Neutrophil (primary cell): ENCODE data around the gene CACNA2D3.

Experiments used
- H3K27ac ChIP-seq: fragments of 200-600 bp; sonication (generic); 2 replicates; pipeline ENCODE4 v1.5.1; 2016; ENCODE audit warnings: mild to moderate bottlenecking, moderate library complexity
- H3K27me3 ChIP-seq: fragments of 200-600 bp; sonication (generic); 2 replicates; pipeline ENCODE4 v1.6.0; 2016; ENCODE audit warnings: mild to moderate bottlenecking
- H3K36me3 ChIP-seq: fragments of 200-600 bp; sonication (generic); 2 replicates; pipeline ENCODE4 v1.5.1; 2017
- H3K4me1 ChIP-seq, 2 experiments: fragments of 200-600 bp in 1 of 2; sonication (generic) in 1 of 2; 1 replicate in 1 of 2; 2 replicates in 1 of 2; pipeline versions ENCODE4 v1.5.1 to v1.6.1; 2013 to 2016; ENCODE audit warnings: low read depth in 1 of 2, low read length in 1 of 2, mild to moderate bottlenecking in 1 of 2, moderate library complexity in 1 of 2; ENCODE audit not compliant: control insufficient read depth in 1 of 2, insufficient read depth in 1 of 2
- H3K4me3 ChIP-seq, 2 experiments: fragments of 200-600 bp in 1 of 2; sonication (generic) in 1 of 2; 1 replicate in 1 of 2; 2 replicates in 1 of 2; pipeline ENCODE4 v1.5.1; 2013 to 2016; ENCODE audit warnings: low read depth in 1 of 2, low read length in 1 of 2, mild to moderate bottlenecking in 1 of 2, moderate library complexity in 1 of 2
- H3K9me3 ChIP-seq: fragments of 200-600 bp; sonication (generic); 2 replicates; pipeline ENCODE4 v1.5.1; 2016
- TF ChIP-seq, protein P1 (sequence below): fragments of 200-600 bp; sonication (generic); IDR thresholded peaks from 2 replicates; pipeline ENCODE4 v1.5.1; 2016; ENCODE audit warnings: antibody characterized with exemption

CACNA2D3 gene

DNA sequence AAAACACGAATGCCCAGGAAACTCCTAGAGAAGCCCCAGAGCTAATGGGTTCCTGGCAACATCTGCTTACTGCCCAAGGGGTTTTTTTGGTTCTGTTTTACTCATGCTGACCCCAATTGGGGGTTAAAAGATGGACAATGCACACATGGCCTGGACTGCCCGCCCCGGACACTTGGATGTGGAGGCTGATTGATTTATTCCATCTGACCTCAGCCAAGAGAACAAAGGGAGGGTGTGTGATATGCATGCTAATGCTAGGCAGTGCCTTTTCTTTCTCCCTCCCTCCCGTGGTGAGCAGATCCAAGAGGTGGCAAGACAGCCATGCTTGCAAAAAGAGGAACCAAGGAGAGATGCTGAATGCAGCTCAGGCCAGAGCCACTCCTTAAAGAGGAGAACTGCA, 808.8 kb downstream of the CACNA2D3 start:
- Histone ChIP-seq H3K4me3 (no peak overlapping the region), H3K9me3 (no peaks in the 10 kb centered on the region), H3K27me3 (no peaks in the 10 kb centered on the region), H3K36me3 (no peaks in the 10 kb centered on the region), H3K4me1 (no peaks in the 10 kb centered on the region), H3K27ac (no peak overlapping the region)
- TF ChIP-seq, protein P1, sequence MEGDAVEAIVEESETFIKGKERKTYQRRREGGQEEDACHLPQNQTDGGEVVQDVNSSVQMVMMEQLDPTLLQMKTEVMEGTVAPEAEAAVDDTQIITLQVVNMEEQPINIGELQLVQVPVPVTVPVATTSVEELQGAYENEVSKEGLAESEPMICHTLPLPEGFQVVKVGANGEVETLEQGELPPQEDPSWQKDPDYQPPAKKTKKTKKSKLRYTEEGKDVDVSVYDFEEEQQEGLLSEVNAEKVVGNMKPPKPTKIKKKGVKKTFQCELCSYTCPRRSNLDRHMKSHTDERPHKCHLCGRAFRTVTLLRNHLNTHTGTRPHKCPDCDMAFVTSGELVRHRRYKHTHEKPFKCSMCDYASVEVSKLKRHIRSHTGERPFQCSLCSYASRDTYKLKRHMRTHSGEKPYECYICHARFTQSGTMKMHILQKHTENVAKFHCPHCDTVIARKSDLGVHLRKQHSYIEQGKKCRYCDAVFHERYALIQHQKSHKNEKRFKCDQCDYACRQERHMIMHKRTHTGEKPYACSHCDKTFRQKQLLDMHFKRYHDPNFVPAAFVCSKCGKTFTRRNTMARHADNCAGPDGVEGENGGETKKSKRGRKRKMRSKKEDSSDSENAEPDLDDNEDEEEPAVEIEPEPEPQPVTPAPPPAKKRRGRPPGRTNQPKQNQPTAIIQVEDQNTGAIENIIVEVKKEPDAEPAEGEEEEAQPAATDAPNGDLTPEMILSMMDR: no peak

DNA sequence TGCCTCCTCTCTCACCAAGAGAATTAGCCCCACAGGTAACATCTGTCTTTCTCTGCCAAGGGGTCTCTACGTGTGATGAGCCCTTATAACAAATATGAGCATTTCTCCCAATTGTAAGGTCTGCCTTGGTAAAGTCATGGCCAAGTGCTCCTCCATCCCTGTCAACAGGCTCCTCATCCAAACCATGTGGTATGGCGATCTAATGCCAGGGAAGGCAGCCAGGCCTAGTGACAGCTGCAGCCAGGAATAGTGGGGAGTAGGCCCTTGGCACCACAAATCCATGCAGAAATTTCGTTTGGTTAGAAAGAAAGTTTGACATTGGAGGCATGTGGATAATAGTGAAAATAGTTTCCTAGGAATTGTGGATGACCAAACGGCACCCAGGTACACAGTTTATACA, 810.3 kb downstream of the CACNA2D3 start:
- Histone ChIP-seq H3K9me3 (no peaks in the 10 kb centered on the region), H3K4me1 (no peaks in the 10 kb centered on the region), H3K4me3 (no peak overlapping the region), H3K27me3 (no peaks in the 10 kb centered on the region), H3K27ac (no peak overlapping the region), H3K36me3 (no peaks in the 10 kb centered on the region)
- TF ChIP-seq, protein P1: no peak

DNA sequence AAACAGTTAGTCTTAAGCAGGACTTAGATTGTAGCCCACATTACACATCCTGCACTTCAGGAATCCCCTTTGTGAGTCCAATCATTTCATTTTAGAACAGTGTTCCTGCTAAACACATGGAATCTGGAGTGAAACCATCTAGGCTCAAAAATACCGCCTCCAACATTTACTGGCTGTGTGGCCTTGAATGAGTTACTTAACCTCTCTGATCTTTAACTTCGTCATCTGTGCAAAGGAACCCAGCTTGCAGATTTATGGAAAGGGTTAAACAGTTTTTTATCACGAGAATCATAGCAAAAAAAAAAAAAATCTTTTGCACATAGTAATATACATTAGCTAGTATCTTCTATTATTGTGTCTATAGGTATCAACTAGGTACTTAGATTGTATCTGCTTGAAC, 813.5 kb downstream of the CACNA2D3 start:
- Histone ChIP-seq H3K36me3 (no peaks in the 10 kb centered on the region), H3K27me3 (no peaks in the 10 kb centered on the region), H3K9me3 (no peaks in the 10 kb centered on the region), H3K27ac (no peak overlapping the region), H3K4me3 (no peak overlapping the region), H3K4me1 (peaks cover 0 to 6% of the 10 kb centered on the region in 2 experiments)
- TF ChIP-seq, protein P1: no peak

GRCh38 chr3:54936561-54936960, 814.2 kb downstream of the CACNA2D3 start:
- Histone ChIP-seq H3K27ac (no peak overlapping the region), H3K36me3 (no peaks in the 10 kb centered on the region), H3K4me3 (no peak overlapping the region), H3K4me1 (peaks cover 0 to 6% of the 10 kb centered on the region in 2 experiments), H3K9me3 (no peaks in the 10 kb centered on the region), H3K27me3 (no peaks in the 10 kb centered on the region)
- TF ChIP-seq, protein P1: no peak

GRCh38 chr3:54939557-54940300, 817.4 kb downstream of the CACNA2D3 start:
- Histone ChIP-seq H3K27ac (no peak overlapping the region), H3K9me3 (no peaks in the 10 kb centered on the region), H3K4me3 (no peak overlapping the region), H3K4me1 (peaks cover 0 to 6% of the 10 kb centered on the region in 2 experiments), H3K36me3 (no peaks in the 10 kb centered on the region), H3K27me3 (no peaks in the 10 kb centered on the region)
- TF ChIP-seq, protein P1: no peak
